NCI-H2227 (cell line): Measurements from ENCODE around the gene NFE2L1.
"Not testable (repeated sequence)": the region's sequence is repeated elsewhere in the genome, so short reads cannot be mapped to it uniquely, and the experiment has no call there.

Experiments
- DNase-seq: peaks from one replicate; lab custom pipeline; 2025; ENCODE audit not compliant: unreplicated experiment; lab: John Stamatoyannopoulos, UW

NFE2L1 gene, protein sequence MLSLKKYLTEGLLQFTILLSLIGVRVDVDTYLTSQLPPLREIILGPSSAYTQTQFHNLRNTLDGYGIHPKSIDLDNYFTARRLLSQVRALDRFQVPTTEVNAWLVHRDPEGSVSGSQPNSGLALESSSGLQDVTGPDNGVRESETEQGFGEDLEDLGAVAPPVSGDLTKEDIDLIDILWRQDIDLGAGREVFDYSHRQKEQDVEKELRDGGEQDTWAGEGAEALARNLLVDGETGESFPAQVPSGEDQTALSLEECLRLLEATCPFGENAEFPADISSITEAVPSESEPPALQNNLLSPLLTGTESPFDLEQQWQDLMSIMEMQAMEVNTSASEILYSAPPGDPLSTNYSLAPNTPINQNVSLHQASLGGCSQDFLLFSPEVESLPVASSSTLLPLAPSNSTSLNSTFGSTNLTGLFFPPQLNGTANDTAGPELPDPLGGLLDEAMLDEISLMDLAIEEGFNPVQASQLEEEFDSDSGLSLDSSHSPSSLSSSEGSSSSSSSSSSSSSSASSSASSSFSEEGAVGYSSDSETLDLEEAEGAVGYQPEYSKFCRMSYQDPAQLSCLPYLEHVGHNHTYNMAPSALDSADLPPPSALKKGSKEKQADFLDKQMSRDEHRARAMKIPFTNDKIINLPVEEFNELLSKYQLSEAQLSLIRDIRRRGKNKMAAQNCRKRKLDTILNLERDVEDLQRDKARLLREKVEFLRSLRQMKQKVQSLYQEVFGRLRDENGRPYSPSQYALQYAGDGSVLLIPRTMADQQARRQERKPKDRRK

DNA sequence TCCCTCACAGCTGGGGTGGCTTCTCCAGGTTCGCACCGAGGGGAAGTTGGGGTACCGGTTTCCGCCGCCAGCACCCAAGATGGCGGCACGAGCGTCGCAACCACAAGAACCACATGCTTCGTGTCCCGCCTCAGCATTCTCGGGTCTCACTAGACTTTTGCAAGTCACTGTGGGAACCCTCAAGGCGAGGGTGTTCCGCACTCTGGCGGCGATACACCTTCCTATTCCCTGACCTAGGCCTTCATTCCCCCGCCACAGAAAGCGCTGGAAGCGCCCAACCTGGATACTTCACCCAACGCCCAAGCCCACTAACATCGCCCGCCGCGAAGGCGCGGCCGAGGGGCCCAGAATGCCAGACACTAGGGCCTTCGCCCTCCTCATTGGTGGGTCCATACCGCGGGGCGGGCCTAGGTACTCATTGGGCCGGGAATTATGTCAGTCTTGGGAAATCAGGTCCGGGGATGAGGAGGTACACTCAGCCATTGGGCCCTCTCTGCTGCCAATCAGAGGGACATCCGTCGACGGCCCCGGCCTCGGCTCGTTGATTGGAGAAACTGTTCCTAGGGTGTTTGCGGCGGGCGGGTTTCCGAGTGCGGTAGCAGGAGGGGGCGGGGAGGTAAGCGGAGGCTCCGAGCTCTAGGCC is at the start of gene NFE2L1:
NFE2L1 (plus strand) TSS at position 619 of the 643 bp plus-strand sequence. CDS start 2,760 bp downstream, outside the sequence.
- peak; percentile 99 for DNase-seq

DNA sequence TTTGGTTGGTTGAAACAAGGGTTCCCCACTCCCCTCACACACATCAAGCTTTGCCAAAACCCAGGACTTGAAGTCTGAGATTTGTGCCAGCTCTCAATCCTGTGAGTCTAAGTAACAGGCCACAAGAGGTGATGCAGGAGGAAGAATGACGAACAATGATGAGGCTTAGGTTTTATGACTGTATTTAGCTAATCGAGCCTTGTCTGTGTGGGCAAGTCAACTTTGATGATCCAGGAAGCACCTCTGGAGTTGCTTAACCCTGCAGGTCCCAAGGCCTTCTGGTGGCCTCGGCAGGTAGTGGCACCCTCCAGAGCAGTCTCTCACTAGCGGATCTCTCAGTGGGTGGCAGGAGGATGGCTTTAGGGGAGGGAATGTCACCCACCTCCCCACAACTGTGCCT is 48.6 kb upstream of the NFE2L1 start:
- DNase-seq: no peak

DNA sequence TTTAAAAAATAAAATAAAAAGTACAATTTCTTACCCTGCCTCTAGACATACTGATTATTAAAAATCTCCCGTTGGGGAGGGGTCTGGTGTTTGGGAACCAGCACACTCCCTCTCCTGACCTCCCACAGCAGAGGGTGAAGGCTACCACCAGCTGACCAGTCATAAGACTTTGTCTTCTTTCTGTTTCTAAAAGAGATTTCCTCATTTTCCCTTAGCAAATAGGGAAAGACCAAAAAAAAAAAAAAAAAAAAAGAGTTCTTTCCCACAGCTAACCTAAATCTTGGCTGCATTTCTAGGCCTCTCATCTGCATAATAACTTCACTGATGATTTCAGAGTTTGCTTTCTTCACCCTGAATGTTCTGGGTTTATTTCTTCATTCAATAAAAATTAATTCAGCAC is 47.0 kb upstream of the NFE2L1 start:
- no peak for DNase-seq

DNA sequence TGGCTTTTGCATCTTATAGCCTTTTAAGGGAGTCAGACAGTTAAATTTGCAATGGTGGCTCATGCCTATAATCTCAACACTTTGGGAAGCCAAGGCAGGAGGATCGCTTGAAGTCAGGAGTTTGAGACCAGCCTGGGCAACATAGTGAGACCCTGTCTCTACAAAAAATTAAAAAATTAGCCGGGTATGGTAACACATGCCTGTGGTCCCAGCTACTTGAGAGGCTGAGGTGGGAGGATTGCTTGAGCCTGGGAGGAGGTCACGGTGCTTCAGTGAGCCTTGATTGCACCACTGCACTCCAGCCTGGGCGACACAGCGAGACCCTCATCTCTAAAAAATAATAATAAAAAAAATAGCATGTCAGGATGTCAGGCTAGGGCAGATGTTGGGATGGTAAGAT is 46.5 kb upstream of the NFE2L1 start:
- DNase-seq: not testable (repeated sequence)

DNA sequence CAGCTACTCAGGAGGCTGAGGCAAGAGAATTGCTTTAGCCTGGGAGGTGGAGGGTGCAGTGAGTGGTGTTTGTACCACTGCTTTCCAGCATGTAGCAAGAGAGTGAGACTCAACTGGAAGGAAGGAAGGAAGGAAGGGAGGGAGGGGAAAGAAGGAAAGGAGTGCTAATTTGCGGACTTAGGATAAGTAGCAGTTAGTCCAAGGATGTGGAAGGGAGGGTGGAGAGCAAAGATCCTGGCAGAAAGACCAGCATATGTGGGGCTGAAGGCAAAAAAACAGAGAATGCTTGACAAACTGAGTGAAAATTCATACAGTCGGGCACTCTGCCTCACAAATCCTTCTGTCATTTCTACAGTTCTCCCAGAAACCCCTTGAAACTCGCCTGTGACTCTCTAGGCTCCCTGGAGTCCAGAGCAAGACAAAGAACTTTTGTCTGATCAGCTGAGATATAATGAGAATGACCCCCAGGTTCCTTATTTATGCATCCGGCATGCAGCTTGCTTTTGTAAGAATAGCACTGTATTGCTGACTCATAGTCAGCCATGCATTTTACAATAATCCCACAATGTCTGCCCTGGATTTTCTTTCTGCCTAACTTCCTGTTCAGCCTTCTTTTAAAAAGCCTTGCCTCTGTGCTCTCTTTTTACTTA is 45.8 kb upstream of the NFE2L1 start:
- DNase-seq: peak; percentile 63

DNA sequence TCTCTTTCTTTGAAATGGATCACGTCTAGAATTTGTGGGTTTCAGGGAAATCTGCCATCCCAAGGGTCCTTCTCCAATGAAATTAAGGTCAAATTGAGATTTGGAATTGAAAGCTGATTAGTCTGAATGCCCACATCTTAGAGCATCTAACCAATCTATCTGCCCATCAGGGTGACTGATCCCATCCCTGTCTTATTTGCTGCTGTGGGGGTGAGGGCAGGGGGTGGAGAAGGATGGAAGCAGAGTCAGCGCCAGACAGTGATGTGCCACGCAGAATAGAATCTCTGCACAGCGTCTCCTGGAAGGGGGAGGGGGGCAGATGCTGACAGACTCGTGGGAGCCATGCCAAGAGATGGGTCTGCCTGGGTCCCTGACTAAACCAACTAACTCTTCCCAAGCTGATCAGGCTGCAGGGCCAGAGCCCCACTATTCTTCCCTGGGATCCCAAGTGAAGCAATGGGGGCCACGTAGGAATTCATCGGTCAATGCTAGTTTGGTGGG is 45.2 kb upstream of the NFE2L1 start:
- peak; percentile 84 for DNase-seq

DNA sequence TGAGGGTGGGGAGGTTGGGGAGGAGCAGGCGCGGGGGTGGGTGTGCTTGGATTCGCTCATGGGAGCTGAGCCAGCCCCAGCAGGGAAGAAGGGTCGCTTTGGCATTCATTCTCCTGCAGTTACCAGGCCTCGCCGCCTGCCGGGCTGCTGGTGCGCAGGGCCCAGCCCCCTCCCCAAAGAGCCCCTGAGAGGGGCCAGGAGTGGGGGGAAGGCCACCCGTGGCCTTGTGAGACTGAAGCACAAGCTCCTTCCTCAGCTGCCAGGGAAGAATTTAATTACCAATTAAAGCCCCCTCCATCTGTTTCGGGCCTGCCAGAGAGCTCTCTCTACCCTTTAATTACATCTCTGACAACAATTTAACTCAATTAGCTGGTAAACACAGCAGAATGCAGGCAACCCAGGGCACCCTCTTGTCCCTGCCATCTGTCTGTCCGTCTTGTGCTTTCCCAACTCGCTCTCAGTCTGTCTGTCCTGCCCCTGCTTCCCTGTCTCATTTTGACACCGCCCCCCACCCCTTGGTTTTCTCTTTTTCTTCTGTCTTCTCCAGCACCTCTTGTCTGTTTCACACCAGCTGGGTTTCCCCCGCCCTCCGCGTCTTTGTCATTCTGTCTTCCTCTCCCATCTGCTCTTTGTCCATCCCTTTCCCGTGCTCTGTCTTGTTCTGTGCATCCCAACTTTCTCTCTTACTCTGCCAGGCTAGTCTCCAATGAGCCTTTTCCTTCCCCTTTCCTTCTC is 44.6 kb upstream of the NFE2L1 start:
- DNase-seq: peak; percentile 95

DNA sequence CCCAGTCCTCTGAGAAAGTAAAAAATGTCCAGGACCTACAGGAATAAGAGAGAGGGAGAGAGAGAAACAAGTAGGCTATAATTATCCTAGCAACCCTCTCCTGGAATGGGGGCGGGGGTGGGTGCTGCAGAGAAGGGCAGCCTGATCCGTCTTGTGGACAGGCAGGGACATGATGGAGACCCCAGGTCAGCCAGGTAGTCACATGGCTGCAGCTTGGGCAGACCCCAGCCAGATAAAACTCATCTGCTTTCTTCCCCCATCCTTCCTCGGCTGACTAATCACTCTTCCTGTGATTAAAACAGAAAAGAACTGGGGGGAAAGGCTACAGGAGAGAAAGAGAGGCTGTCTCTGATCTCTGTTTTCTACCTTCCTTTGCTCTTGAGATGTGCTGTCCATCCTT is 43.2 kb upstream of the NFE2L1 start:
- DNase-seq: peak; percentile 67

DNA sequence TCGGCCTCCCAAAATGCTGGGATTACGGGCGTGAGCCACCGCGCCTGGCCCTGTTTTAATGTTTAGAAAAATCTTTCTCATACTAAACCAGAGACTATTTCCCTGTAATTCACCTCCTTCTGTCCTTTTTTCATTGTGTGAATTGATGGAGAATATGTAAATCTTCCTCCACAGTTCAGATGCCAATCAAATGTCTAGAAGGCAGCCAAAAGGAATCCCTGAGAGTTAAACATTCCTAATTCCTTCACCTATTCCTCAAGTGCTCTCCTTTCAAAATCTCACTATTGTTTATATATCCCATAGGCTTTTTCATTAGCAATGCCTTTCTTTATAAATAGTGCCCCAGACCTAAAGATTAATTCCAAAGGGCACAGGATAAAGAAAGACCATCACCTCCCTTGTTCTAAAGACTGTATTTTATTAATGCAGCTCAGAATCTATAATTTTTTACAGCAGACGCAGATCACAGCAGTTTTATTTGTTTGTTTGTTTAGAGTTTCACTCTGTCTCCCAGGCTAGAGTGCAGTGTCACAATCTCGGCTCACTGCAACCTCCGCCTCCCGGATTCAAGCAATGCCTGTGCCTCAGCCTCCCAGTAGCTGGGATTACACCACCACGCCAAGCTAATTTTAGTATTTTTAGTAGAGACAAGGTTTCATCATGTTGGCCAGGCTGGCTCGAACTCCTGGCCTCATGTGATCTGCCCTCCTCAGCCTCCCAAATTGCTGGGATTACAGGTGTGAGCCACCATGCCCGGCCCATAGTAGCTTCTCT is 41.0 kb upstream of the NFE2L1 start:
- no peak for DNase-seq

DNA sequence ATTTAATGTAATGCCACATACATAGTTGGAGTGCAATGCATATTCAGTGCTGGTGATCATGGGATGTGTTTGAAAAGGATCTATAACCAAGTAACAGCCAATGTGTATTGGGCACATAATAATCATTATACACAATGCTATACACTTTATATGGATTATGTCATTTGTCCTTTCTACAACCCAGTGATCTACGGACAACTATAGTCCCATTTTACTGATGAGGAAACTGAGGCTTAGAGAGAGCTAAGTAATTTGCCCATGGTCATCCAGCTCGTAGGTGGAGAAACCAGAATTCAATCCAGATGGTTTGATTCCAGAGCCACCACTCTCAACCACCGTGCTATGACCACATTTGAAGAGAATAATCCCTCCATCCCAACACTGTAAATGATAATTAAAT is 38.0 kb upstream of the NFE2L1 start:
- no peak for DNase-seq

DNA sequence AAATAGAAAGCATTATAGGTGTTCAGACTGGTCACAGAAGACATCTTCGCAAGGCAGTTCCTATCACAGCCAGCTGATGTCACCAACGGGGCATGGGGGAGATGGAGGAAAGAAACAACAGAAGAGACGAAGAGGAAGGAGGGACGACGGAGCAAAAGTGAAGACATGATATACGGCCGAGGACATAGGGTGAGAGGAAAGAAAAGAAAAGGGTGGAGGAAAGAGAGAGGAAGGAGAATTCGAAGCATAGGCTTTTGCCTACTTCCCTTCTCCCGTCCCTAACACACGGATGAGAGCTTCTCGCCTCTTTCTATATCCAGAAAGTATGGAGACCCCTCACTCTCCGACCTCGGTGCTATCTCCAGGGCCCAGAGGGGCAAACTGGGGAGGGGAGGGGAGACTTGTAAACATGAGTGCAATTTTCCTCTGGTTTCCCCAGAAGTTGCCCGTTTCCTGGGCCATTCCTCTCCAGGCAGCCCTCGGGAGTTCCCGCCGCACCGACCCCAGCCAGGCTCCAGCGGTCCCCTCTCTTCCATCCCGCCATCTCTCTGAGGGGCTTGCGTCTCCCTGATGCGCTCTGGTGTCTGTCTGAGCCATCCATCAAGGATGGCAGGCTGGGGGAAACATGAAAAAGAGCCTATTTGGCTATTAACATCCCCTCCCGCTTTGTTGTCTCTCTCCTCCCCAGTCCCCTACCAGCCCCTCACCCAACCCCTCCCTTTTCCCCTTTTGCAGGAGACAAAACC is 36.6 kb upstream of the NFE2L1 start:
- DNase-seq: peak; percentile 76

DNA sequence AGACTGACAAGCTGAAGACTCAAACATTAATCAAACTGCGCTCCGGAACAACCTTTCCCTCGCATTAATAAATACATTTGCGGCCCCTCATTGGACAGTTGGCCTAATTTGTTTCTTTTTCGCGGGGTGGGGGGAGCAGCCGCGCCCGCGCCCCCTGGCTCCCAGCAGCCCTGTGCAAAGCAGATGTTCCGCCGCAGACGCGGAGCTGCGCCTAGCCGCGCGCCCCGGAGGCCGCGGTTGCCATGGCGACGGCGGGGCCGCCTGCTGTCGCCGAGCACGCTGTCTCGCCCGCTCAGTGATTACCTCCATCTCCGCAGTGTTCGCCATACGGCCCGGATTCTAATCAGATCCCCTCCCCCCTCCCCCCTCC is 36.0 kb upstream of the NFE2L1 start:
- peak; percentile 98 for DNase-seq

DNA sequence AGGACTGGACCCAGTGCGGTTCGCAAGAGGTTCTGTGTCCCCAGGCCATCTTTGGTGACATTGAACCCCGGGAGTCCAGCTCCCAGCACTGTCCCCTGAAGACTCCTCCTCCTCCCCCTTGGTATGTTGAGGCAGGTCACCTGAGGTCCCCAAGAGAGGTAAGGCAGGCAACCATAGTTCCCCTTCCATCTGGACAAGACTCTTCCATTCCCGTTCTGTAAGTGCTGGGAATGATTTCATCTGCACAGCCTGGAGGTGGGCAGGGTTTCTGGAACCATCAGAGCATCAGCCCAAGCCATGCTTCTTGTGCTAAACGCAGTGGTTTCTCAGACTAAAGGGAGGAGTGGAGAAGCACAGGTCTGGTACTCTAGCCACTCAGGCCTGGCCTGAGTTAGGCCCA is 35.5 kb upstream of the NFE2L1 start:
- peak; percentile 48 for DNase-seq

DNA sequence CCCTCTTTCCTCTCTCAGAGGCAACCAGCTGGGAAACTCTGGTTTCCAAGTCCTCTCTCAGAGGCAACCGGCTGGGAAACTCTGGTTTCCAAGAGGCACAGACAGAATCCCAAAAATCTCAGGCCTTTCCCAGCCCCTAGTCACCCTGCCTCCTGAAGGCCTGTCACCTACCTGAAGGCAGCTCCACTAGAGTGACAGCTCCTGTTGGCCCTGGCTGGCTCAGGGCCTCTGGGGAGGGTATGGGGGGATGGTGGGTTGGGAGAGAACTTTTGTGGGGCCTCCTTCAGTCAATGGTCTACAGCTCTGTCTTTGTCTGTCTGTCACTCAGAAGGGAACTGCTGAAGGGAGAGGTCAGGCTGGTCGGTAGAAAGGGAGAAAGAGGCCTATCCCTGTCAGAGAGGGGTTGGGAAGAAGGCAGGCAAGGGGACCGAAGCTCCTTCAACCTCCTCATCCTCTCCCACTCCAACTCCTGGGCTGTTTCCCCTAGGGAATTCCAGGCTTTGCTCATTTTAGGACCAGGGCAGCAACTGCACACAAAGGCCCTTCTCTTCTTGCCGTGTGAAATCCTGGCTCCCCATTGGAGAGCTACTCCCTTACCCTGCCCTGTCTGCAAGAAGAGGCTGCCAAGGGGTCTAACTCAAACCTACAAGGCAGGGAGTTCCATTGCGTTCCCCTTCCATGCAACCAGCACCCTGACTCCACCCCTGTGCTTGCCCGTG is 34.1 kb upstream of the NFE2L1 start:
- no peak for DNase-seq

DNA sequence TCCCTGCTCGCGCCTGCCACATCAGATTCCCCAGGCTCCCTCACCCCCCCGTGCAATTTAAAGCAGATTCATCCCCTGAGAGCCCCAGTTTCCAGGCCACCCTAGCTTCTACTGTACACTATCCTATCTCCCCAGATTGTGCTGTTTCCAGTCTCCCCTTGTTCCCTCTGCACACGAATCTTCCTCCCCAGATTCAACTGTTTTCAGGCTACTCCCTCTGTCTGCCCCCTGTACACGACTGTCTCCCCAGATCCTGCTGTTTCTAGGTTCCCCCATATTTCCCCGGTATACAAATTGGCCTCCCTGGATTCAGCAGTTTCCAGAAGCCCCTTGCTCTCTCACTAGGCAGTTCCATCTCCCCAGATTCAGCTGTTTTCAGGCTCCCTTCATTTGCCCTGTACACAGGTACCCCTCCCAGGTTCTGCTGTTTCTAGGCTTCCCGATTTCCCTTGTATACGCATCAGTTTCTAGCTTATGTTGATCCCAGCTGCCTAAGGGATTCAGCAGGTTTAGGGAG is 33.5 kb upstream of the NFE2L1 start:
- DNase-seq: peak; percentile 87

DNA sequence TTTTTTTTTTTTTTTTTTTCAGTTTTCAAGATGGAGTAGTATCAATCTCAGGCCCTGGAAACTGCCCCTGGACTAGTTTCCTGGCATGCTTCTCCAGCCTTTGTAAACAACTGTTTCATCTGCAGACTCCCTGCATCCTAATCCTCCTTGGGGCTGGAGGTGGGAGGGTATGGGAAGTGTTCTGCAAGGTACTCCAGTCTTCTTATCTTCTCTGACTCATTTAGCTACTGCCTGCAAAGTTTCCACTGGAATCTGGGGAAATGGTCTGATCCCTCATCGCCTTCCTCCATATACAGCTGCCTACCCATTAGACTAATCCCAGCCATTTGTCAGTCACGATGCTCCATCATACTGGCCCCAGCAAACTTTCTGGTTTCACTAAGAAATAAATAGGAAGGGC is 32.0 kb upstream of the NFE2L1 start:
- peak; percentile 26 for DNase-seq

DNA sequence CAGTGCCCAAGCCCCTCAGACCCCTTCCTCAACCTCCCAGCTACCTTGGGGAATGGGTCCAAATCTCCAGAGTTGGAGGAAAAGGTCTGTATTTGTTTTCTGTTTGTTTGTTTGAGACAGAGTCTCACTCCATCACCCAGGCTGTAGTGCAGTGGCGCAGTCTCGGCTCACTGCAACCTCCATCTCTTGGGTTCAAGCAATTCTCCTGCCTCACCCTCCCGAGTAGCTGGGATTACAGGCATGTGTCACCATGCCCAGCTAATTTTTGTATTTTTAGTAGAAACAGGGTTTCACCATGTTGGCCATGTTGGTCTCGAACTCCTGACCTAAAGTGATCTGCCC is 30.4 kb upstream of the NFE2L1 start:
- DNase-seq: not testable (repeated sequence)

DNA sequence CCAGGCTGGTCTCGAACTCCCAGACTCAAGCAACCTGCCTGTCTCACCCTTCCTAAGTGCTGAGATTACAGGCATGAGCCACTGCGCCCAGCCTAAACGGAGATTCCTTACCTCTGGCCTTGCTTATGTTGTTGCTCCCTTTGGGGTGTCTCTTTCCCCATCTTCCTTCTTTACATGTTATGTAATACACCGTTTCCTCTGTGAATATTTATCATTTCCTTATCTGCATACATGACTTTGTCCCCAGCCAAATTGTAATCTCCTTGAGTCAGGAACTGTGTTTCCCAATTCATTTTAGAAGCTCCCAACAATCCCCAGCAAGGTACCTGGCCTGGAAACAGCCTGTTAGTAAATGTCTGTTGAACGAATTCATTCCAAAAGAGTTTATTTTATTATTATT is 26.2 kb upstream of the NFE2L1 start:
- no peak for DNase-seq
